IPS-20b (cell line): ENCODE measurements around the gene CUL3.
A peak's percentile ranks its signal among the peaks of the same experiment; 100 is the strongest.
"Not testable (repeated sequence)": the region's sequence is repeated elsewhere in the genome, so short reads cannot be mapped to it uniquely, and the experiment has no call there.

ENCODE experiments used
- H3K27ac ChIP-seq: one replicate; pipeline ENCODE4 v1.5.1; 2013; ENCODE audit warnings: low read length
- H3K27me3 ChIP-seq: 2 replicates; pipeline ENCODE4 v1.6.1; 2013; ENCODE audit warnings: mild to moderate bottlenecking, low read length, inconsistent platforms; ENCODE audit not compliant: insufficient read depth
- H3K36me3 ChIP-seq: 2 replicates; pipeline ENCODE4 v1.6.1; 2013; ENCODE audit warnings: low read depth, mild to moderate bottlenecking, inconsistent platforms, low read length, moderate library complexity; ENCODE audit not compliant: insufficient read depth
- H3K4me1 ChIP-seq: 2 replicates; pipeline ENCODE4 v1.6.1; 2013; ENCODE audit warnings: mild to moderate bottlenecking, control low read depth, inconsistent platforms, low read length, moderate library complexity; ENCODE audit not compliant: insufficient read depth
- H3K4me3 ChIP-seq: 2 replicates; pipeline ENCODE4 v1.5.1; 2013; ENCODE audit warnings: mild to moderate bottlenecking, low read length, inconsistent platforms
- H3K9ac ChIP-seq: 2 replicates; pipeline ENCODE4 v1.6.1; 2013; ENCODE audit warnings: low read depth, mild to moderate bottlenecking, inconsistent platforms, low read length, moderate library complexity
- H3K9me3 ChIP-seq: 2 replicates; pipeline ENCODE4 v1.6.1; 2013; ENCODE audit warnings: mild to moderate bottlenecking, low read depth, low read length, inconsistent platforms; ENCODE audit not compliant: insufficient read depth

Gene CUL3

GRCh38 chr2:224585211-224586088 lies at the start of gene CUL3:
Gene CUL3, minus strand, starts transcription at chr2:224585363. Its CDS starts 354 bp downstream, at chr2:224585009.
- Histone ChIP-seq H3K27me3 (no peaks in the 10 kb centered on the region), H3K4me3 (peak within 1 kb of the TSS; percentile 92), H3K4me1 (peaks cover 13% of the 10 kb centered on the region), H3K36me3 (peaks cover 8% of the 10 kb centered on the region; the same call in 1 of the 2 replicates), H3K9ac (peak within 1 kb of the TSS; percentile 92), H3K27ac (peak within 1 kb of the TSS; percentile 28), H3K9me3 (no peaks in the 10 kb centered on the region)

DNA sequence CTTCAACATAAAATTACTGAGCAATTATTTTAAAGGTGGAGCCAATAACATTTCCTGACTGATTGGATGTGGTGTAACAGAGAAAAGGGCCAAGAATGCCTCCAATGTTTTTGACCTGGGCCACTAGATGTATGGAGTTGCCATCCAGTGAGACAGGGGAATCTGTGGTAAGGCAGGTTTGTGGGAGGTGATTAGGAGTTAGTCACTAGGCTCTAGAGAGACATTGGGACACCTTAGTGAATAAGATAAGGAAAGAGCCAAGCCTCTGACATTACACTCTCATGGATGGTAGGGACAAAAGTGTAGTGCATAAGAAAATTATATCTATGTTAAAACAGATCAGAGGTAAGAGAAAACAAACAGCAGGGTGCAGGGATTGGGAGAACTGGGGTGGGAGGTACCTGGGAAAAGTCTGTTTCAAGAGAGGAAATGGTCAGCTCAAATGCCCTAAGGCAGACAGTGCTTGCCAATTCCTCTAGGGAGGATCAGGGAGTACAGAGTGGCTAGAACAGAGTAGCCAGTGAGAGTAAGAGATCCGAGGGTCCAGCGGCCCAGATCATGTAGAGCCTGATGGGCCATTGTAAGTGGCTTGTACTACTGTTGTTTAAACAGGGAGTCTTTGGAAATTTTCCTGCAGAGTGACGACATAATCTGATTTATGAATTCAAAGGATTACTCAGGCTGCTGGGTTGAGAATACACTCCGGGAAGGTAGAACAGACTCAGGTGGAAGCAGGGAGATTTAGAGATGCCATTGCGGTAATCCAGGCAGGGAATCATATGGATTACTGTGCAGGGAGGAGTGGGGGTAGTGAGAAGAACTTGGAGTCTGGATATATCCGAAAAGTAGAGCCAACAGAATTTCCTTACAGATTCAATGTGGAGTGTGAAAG lies 45.7 kb upstream of the CUL3 start:
- no peaks in the 10 kb centered on the region for H3K36me3 ChIP-seq
- H3K27me3 ChIP-seq = no peaks in the 10 kb centered on the region
- no peak overlapping the region for H3K27ac ChIP-seq
- no peak overlapping the region for H3K9ac ChIP-seq
- H3K4me3 ChIP-seq = no peak overlapping the region
- H3K9me3 ChIP-seq = no peaks in the 10 kb centered on the region
- no peaks in the 10 kb centered on the region for H3K4me1 ChIP-seq

DNA sequence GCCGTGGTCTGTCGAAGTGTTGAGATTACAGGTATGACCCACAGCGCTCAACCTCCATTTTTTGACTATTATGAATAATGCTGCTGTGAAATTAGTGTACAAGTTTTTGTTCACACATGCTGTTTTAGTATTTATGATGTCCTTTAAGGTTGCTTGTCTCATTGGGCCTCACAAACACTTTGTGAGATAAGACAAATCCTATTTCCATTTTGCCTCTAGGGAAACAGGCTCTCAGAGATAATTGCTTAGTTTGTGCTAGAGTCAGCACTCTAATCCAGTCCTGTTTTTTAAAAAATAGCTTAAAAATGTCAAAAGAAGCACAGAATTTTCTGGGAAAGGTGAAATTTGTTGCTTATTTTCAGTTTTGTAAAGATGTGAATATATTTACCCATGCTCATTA lies 43.3 kb upstream of the CUL3 start:
- Histone ChIP-seq H3K9me3 (no peaks in the 10 kb centered on the region), H3K9ac (no peak overlapping the region), H3K27ac (no peak overlapping the region), H3K27me3 (no peaks in the 10 kb centered on the region), H3K36me3 (no peaks in the 10 kb centered on the region), H3K4me3 (no peak overlapping the region), H3K4me1 (no peaks in the 10 kb centered on the region)

- H3K9me3 ChIP-seq = no peaks in the 10 kb centered on the region
- no peaks in the 10 kb centered on the region for H3K36me3 ChIP-seq
- no peaks in the 10 kb centered on the region for H3K27me3 ChIP-seq
These were observed 41.6 kb upstream of the CUL3 start for GRCh38 chr2:224626735-224627134.

GRCh38 chr2:224613543-224614286 lies 28.6 kb upstream of the CUL3 start:
- H3K4me3 ChIP-seq = no peak overlapping the region
- H3K27me3 ChIP-seq = no peaks in the 10 kb centered on the region
- no peak overlapping the region for H3K9ac ChIP-seq
- H3K4me1 ChIP-seq = no peaks in the 10 kb centered on the region
- H3K9me3 ChIP-seq = no peaks in the 10 kb centered on the region
- no peak overlapping the region for H3K27ac ChIP-seq
- H3K36me3 ChIP-seq = no peaks in the 10 kb centered on the region

More at GRCh38 chr2:224626735-224627134, 41.6 kb upstream of the CUL3 start:
- no peaks in the 10 kb centered on the region for H3K4me1 ChIP-seq
- H3K27ac ChIP-seq = no peak overlapping the region
- no peak overlapping the region for H3K9ac ChIP-seq
- H3K4me3 ChIP-seq = no peak overlapping the region

DNA sequence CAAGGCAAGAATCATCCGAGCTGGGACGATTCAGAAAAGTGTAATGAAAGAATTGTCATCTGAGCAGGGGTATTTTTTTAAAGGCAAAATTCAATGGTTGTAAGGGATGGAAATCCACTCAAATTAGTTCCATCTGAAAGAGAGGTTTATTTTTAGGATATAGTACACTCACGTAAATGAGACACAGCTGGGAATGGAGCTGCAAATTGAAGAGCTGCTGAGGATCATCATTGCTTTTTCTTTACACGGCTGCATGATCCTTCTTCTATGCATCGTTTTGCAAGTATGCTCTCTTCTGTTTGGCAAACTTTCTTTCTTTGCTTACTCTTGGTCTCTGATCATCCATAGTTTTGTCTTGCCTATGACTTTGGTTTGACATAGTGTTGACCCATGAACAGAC lies 27.4 kb upstream of the CUL3 start:
- no peaks in the 10 kb centered on the region for H3K27me3 ChIP-seq
- H3K4me1 ChIP-seq = no peaks in the 10 kb centered on the region
- H3K9ac ChIP-seq = no peak overlapping the region
- no peak overlapping the region for H3K4me3 ChIP-seq
- H3K27ac ChIP-seq = no peak overlapping the region
- H3K9me3 ChIP-seq = no peaks in the 10 kb centered on the region
- no peaks in the 10 kb centered on the region for H3K36me3 ChIP-seq

GRCh38 chr2:224611938-224612337 lies 26.8 kb upstream of the CUL3 start:
- Histone ChIP-seq H3K9me3 (no peaks in the 10 kb centered on the region), H3K4me1 (no peaks in the 10 kb centered on the region), H3K9ac (no peak overlapping the region), H3K4me3 (no peak overlapping the region), H3K36me3 (no peaks in the 10 kb centered on the region), H3K27me3 (no peaks in the 10 kb centered on the region), H3K27ac (no peak overlapping the region)

GRCh38 chr2:224608104-224608503 lies 22.9 kb upstream of the CUL3 start:
- no peak overlapping the region for H3K4me3 ChIP-seq
- H3K9me3 ChIP-seq = no peaks in the 10 kb centered on the region
- no peaks in the 10 kb centered on the region for H3K36me3 ChIP-seq
- no peaks in the 10 kb centered on the region for H3K4me1 ChIP-seq
- no peaks in the 10 kb centered on the region for H3K27me3 ChIP-seq
- H3K9ac ChIP-seq = no peak overlapping the region
- H3K27ac ChIP-seq = no peak overlapping the region

GRCh38 chr2:224603746-224604500 lies 18.8 kb upstream of the CUL3 start:
- H3K4me3 ChIP-seq, H3K4me1 ChIP-seq, H3K27ac ChIP-seq, H3K27me3 ChIP-seq, H3K9ac ChIP-seq, H3K9me3 ChIP-seq, H3K36me3 ChIP-seq: not testable (repeated sequence)

DNA sequence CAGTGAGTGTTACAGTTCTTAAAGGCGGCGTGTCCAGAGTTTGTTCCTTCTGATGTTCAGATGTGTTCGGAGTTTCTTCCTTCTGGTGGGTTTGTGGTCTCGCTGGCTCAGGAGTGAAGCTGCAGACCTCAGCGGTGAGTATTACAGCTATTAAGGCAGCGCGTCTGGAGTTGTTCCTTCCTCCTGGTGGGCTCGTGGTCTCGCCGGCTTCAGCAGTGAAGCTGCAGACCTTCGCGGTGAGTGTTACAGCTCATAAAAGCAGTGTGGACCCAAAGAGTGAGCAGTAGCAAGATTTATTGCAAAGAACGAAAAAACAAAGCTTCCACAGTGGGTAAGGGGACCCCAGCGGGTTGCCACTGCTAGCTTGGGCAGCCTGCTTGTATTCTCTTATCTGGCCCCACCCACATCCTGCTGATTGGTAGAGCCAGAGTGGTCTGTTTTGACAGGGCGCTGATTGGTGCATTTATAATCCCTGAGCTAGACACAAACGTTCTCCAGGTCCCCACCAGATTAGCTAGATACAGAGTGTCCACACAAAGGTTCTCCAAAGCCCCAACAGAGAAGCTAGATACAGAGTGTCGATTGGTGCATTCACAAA lies 17.7 kb upstream of the CUL3 start:
- not testable (repeated sequence) for H3K4me1 ChIP-seq, H3K9me3 ChIP-seq, H3K27me3 ChIP-seq, H3K36me3 ChIP-seq, H3K27ac ChIP-seq, H3K4me3 ChIP-seq, H3K9ac ChIP-seq
